OCI-LY1 (cell line): ENCODE data around the gene MIS18BP1.

ENCODE experiments used
- H2AFZ ChIP-seq: fragments of 200-600 bp; sonication (generic), shearing (Covaris generic); 2 replicates; pipeline ENCODE4 v1.6.0; 2014; ENCODE audit warnings: antibody characterized with exemption, mild to moderate bottlenecking, low read length
- H3F3A ChIP-seq: fragments of 200-600 bp; sonication (generic), shearing (Covaris generic); 2 replicates; pipeline ENCODE4 v1.6.0; 2014; ENCODE audit warnings: mild to moderate bottlenecking, antibody characterized with exemption, low read length, moderate library complexity; ENCODE audit not compliant: insufficient read depth
- H3K27ac ChIP-seq: fragments of 200-600 bp; sonication (generic); 2 replicates; pipeline ENCODE4 v1.5.1; 2014; ENCODE audit warnings: low read length, mixed run types, mild to moderate bottlenecking, low read depth; ENCODE audit not compliant: poor library complexity, severe bottlenecking
- H3K27me3 ChIP-seq: fragments of 200-600 bp; sonication (generic); 2 replicates; pipeline ENCODE4 v1.6.0; 2014; ENCODE audit warnings: antibody characterized with exemption, mild to moderate bottlenecking, low read length, moderate library complexity; ENCODE audit not compliant: insufficient read depth
- H3K36me3 ChIP-seq: fragments of 200-600 bp; sonication (generic); 2 replicates; pipeline ENCODE4 v1.6.1; 2014; ENCODE audit warnings: mild to moderate bottlenecking, antibody characterized with exemption, low read length, moderate library complexity, mixed read lengths; ENCODE audit not compliant: insufficient read depth
- H3K4me1 ChIP-seq: fragments of 200-600 bp; sonication (generic); 2 replicates; pipeline ENCODE4 v1.5.1; 2014; ENCODE audit warnings: mild to moderate bottlenecking, low read length, moderate library complexity; ENCODE audit not compliant: insufficient read depth, severe bottlenecking
- H3K4me2 ChIP-seq: fragments of 200-600 bp; sonication (generic), shearing (Covaris generic); 2 replicates; pipeline ENCODE4 v1.6.1; 2014; ENCODE audit warnings: low read length
- H3K4me3 ChIP-seq: fragments of 200-600 bp; sonication (generic); 2 replicates; pipeline ENCODE4 v1.5.1; 2014; ENCODE audit warnings: low read length, low read depth, mild to moderate bottlenecking, mixed read lengths; ENCODE audit not compliant: poor library complexity, severe bottlenecking
- H3K79me2 ChIP-seq: fragments of 200-600 bp; shearing (Covaris generic); 2 replicates; pipeline ENCODE4 v1.6.1; 2016; ENCODE audit warnings: mixed run types, low read length, mixed read lengths; ENCODE audit not compliant: insufficient read depth
- H3K9ac ChIP-seq: fragments of 200-600 bp; sonication (generic), shearing (Covaris generic); 2 replicates; pipeline ENCODE4 v1.6.1; 2014; ENCODE audit warnings: mild to moderate bottlenecking, low read length, mixed read lengths
- H3K9me2 ChIP-seq: fragments of 200-600 bp; sonication (generic), shearing (Covaris generic); 2 replicates; pipeline ENCODE4 v1.6.1; 2014; ENCODE audit warnings: low read depth, mild to moderate bottlenecking, low read length, mixed read lengths
- H3K9me3 ChIP-seq: fragments of 200-600 bp; shearing (Covaris generic); 2 replicates; pipeline ENCODE4 v1.6.1; 2014; ENCODE audit warnings: low read length, mixed read lengths
- H4K20me1 ChIP-seq: fragments of 200-600 bp; sonication (generic), shearing (Covaris generic); 2 replicates; pipeline ENCODE4 v1.6.0; 2016; ENCODE audit warnings: mild to moderate bottlenecking, low read length; ENCODE audit not compliant: insufficient read depth
- CTCF ChIP-seq: fragments of 200-600 bp; sonication (generic), shearing (Covaris generic); IDR thresholded peaks from 2 replicates; pipeline ENCODE4 v1.5.1; 2017; ENCODE audit warnings: mild to moderate bottlenecking, antibody characterized with exemption, low read length, moderate library complexity, mixed read lengths
- EZH2 ChIP-seq: fragments of 200-600 bp; sonication (generic), shearing (Covaris generic); IDR thresholded peaks from 2 replicates; pipeline ENCODE4 v1.8.0; 2017; ENCODE audit warnings: borderline replicate concordance, mixed run types, mild to moderate bottlenecking, antibody characterized with exemption, low read length, moderate library complexity, mixed read lengths

The MIS18BP1 gene

DNA sequence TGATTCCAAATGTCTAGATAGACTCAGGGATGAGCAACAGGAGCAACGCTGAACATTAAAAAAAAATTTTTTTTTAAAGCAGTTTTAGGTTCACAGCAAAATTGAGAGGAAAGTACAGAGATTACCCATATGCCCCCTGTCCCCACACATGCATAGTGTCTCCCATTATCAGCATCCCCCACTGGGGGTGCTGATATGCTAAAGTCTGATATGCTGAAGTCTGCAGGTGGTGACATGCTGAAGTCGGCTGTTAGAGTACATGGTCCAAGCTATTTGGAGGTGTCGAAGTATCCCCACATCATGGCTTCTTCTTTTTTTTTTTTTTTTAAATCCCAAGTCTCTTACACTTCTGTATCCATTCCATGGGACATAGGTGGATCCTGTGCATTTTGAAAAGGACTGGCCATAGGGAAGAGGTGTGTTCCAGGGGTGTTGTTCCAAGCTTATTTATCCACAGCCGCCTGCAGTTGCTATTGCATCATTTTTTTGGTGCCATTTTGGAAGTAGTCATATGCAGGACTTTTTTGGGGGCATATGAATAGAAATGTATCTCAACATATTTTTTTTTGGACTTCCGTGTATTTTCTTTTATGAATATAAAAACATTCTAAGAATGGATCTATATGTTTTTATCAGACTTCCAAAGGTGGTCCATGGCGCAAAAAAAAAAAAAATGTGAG, 19.0 kb upstream of the MIS18BP1 start:
- Histone ChIP-seq H3K9ac (no peak overlapping the region), H3K36me3 (no peaks in the 10 kb centered on the region), H3K4me2 (no peak overlapping the region), H3K4me1 (no peaks in the 10 kb centered on the region), H2AFZ (no peak overlapping the region), H3K27me3 (no peaks in the 10 kb centered on the region), H3K27ac (no peak overlapping the region), H3K4me3 (no peak overlapping the region), H3K9me2 (no peaks in the 10 kb centered on the region), H4K20me1 (no peaks in the 10 kb centered on the region), H3K79me2 (no peaks in the 10 kb centered on the region), H3K9me3 (no peaks in the 10 kb centered on the region), H3F3A (no peaks in the 10 kb centered on the region)
- TF ChIP-seq CTCF, result no peak
- no peak for TF ChIP-seq EZH2

DNA sequence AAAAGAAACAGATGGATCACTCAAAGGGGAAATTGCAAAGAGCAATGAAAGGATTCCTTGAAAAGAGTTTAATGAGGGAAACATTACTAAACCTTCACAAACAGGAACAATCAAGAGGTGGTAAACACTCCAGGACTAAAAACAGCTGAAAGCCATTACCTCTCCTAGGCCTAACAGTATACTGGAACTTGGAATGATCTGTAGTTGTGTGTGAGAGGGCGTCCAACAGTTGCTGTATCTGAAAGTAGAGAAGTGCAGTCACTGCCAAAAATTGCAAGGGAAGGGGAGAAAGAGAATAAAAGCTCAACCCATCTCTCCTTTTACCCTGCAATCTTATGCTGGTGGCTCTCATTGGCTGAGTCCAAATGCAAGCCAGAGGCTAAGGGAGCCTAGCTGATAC, 17.0 kb upstream of the MIS18BP1 start:
- Histone ChIP-seq H4K20me1 (no peaks in the 10 kb centered on the region), H3K36me3 (no peaks in the 10 kb centered on the region), H3K27ac (no peak overlapping the region)

GRCh38 chr14:45267071-45267470, 14.1 kb upstream of the MIS18BP1 start:
- TF ChIP-seq CTCF, result no peak
- TF ChIP-seq EZH2, result no peak
- H3K9ac ChIP-seq, result no peak overlapping the region
- H2AFZ ChIP-seq, result no peak overlapping the region
- no peaks in the 10 kb centered on the region for H3K4me1 ChIP-seq
- no peaks in the 10 kb centered on the region for H3K79me2 ChIP-seq
- no peak overlapping the region for H3K27ac ChIP-seq
- no peak overlapping the region for H3K4me3 ChIP-seq
- no peaks in the 10 kb centered on the region for H3K27me3 ChIP-seq
- H3K36me3 ChIP-seq, result no peaks in the 10 kb centered on the region
- H4K20me1 ChIP-seq, result no peaks in the 10 kb centered on the region
- H3K9me3 ChIP-seq, result no peaks in the 10 kb centered on the region
- no peak overlapping the region for H3K4me2 ChIP-seq
- H3K9me2 ChIP-seq, result no peaks in the 10 kb centered on the region
- no peaks in the 10 kb centered on the region for H3F3A ChIP-seq

More for the DNA sequence above, 17.0 kb upstream of the MIS18BP1 start:
- Histone ChIP-seq H3K79me2 (no peaks in the 10 kb centered on the region), H2AFZ (no peak overlapping the region), H3K27me3 (no peaks in the 10 kb centered on the region), H3K9ac (no peak overlapping the region), H3K4me2 (no peak overlapping the region), H3K4me3 (no peak overlapping the region), H3K9me3 (no peaks in the 10 kb centered on the region), H3K9me2 (no peaks in the 10 kb centered on the region), H3K4me1 (no peaks in the 10 kb centered on the region), H3F3A (no peaks in the 10 kb centered on the region)
- TF ChIP-seq EZH2 (no peak), CTCF (no peak)
